Stimulated activated CD4-positive, alpha-beta T cell treated with anti-CD3 and anti-CD28 coated beads, Interleukin-12 subunit alpha, Interleukin-12 subunit beta, amount 100 ng/mL, for 4 hours (primary cell): Measurements from ENCODE around the gene GOLGA2.
A peak's percentile ranks its signal among the peaks of the same experiment; 100 is the strongest.
"Not testable (repeated sequence)": the region's sequence is repeated elsewhere in the genome, so short reads cannot be mapped to it uniquely, and the experiment has no call there.

Experiments used
- DNase-seq: peaks from one replicate; pipeline ENCODE4 v3.0.0-alpha.2; 2020

Gene GOLGA2

DNA sequence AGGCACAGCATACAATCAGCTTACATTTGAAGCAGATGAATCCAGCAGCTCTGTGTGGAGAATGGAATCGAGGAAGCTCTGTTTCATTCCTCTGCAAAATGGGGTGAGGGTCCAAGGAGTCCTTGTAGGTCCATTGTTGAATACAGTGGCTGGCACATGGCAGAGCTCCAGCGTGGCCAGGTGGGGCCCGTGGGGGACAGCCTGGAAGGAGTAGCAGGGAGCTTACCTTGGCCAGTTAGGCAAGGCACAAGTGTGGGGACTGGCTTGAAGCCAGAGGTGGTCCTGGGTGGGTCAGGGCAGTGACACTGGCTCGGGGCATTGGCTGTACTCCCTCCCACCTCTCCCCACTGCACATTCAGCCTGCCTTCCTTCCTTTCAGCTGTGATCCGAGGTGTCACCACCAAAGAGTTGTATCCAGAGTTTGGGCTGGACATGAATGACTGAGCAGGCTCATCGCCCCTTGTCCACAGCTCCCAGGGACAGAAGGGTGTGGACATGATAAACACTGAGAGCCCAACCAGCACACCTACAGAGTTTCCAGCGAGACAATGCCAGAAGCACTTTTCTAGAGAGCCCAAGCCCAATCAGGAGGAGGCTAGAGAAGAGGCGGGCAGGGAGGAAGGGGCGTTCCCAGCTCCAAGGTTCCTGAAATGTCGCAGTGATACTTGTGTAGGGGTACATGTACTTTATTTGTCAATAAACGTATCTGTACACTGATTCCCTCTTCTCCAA, 12.6 kb upstream of the GOLGA2 start:
- DNase-seq, result no peak

DNA sequence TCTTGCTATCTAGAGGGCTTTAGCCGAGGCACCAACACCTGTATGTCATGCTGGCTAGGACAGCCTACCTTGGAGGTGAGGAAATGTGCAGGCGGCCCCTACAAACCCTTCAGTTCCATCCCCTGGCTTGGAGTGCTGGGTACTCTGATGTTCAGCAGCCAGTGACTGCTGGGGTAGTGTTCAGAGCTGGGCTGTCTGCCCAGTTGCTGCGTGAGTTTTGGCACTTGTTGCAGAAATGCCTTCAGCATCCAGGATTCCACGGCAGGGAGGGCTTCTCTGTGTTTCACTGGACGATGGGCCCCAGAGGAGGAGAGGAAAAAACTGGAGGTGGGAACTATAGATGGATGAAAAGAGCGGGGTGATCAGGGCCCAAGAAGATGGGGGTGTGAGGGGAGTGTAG, 10.6 kb upstream of the GOLGA2 start:
- no peak for DNase-seq

- DNase-seq, result no peak
These were observed 9.4 kb upstream of the GOLGA2 start for GRCh38 chr9:128285033-128285784.

- DNase-seq, result no peak
These were observed 6.7 kb upstream of the GOLGA2 start for GRCh38 chr9:128282500-128282899.

DNA sequence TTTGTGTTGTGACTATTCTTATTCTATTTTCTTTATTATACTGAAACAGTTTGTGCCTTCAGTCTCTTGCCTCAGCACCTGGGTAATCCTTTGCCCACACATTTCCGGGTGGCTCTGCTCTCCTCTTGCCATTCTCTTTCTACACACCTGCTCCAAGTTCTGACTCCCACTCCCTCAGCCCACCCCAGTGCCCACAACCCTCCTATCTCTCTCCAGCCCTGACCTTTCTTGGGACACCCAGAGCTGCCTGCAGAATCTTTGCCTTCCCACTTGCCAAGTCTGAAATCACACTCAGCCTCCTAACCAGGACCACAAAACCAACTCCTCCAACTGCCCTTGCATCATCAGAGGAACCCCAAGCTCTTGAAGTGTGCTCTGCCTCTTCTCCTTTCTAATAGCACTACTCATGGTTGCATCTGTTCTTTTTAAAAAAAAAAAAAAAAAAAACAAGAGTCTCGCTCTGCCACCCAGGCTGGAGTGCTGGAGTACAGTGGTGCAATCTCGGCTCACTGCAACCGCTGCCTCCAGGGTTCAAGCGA, 4.3 kb upstream of the GOLGA2 start:
- no peak for DNase-seq

- not testable (repeated sequence) for DNase-seq
These were observed 3.6 kb upstream of the GOLGA2 start for GRCh38 chr9:128279088-128280073.

DNA sequence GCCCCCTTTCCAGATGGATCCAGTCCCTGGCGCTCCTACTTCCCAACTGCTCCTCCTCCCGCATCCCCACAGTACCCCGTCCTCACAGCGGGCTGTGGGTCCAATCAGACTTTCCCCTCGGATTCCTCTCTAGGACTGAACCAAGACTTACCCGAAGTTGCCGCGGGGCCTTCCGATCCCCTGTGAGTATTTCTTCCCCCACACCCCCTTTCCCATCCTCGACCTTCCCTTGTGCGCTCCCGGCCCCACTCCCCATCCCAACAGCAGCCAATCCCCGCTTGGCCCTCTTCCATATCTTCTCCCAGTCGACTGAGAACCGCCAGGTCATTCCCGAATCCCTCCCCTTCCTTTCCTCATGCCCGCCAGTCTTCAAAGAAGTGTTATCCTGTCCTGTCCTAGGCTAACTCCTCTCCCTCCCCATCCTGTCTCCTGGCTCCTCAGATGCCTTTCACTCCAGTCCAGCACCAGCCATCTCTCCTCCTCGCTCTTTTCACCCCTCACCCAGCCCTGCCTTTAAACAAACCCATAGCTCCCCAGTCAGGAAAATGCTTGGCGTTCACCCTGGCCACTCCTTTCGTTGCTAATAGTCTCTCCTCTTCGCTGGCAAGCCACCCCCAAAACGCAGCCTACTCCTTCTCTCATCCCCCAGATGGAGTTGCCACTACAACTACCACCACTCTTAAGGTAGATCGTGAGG, 915 bp upstream of the GOLGA2 start:
- peak; percentile 10 for DNase-seq

GRCh38 chr9:128276008-128276573, 284 bp upstream of the GOLGA2 start, which contains the start of gene SWI5:
TSS of gene SWI5 (plus strand) at chr9:128276276.
- DNase-seq, result peak; percentile 100

DNA sequence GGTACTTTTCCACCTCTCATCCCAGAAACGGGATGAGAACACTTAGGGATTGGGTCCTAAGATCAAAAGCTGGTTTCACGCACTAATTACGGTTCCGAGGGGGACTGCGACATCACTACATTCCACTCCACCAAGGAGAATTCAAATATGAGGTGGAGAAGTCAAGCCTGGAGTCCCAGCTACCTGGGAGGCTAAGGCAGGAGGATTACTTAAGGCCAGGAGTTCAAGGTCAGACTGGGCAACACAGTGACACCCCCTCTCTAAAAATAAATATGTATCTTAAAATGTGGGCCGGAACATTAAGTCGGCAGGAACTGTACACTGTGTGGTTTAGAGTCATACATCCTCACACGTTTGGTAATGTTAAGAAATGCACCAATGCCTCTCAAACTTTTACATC, 1.6 kb downstream of the GOLGA2 start:
- no peak for DNase-seq

DNA sequence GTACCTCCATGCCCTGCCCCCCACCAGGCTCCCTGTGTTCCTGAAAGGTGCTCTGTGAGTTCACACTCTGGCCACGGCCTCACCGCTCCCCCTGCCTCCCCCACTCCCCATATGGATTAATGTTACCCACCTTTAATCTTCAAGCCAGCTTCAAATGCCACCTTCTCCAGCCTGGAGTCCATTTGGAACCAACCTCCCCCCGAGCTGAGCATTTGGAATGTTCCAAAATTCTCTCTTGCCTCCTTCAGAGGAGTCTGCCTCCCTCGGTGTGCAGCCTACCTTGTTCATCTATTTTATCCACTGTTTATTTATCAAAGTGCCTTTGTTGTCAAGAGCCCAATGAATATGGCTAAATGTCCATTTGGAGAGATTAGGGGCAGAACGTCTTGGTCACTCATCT, 4.3 kb downstream of the GOLGA2 start:
- DNase-seq, result no peak

- no peak for DNase-seq
These were observed 4.7 kb downstream of the GOLGA2 start for GRCh38 chr9:128271112-128271511.

- DNase-seq, result no peak
These were observed 8.8 kb downstream of the GOLGA2 start for GRCh38 chr9:128266868-128267590.

- DNase-seq, result no peak
These were observed 10.4 kb downstream of the GOLGA2 start for GRCh38 chr9:128265348-128265847.

DNA sequence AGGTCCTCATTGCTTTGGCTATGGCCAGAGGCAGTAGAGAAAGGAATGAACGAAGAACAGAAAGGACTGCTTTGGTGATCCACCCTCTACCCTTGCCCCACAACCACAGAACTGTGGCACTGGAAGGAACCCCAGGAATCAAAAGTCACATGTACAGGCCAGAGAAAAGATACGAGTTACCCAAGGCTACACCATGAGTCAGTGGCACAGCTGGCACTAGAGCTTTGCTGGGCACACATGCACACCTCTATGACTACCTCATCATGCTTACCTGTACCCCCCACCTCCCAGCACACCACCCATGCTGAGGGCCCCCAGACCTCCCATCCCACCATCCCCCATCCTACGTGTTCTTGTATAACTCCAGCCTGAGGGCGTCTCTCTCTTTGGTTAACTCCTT, 13.1 kb downstream of the GOLGA2 start:
- DNase-seq, result no peak

DNA sequence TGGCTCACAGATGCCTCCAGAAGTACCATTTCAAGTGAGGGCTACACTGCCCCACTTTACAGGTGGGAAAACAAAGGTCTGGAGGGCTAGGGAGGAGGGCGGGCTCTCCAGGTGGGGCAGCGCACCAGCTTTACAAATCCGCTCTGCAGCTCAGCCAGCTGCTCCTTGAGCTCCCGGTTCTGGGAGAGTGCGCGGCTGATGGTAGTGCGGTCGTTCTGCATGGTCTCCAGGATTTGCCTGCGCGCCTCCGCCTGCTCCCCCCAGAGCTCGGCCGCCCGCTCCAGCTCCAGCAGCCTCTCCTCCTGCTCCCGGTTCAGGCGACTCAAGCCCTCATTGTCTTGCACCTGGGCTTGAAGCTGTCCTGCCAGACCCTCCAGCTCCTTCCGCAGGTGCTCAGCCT, 15.5 kb downstream of the GOLGA2 start:
- no peak for DNase-seq

GRCh38 chr9:128259156-128259555, 16.7 kb downstream of the GOLGA2 start:
- DNase-seq, result no peak

- no peak for DNase-seq
These were observed 17.5 kb downstream of the GOLGA2 start for GRCh38 chr9:128258326-128258725.

- no peak for DNase-seq
These were observed 17.9 kb downstream of the GOLGA2 start for GRCh38 chr9:128257907-128258306.

GRCh38 chr9:128257086-128257825, 18.6 kb downstream of the GOLGA2 start:
- no peak for DNase-seq
